Activated T-helper 1 cell treated with anti-CD3 and anti-CD28 coated beads, Interleukin-12 subunit alpha, Interleukin-12 subunit beta, Interleukin-2, Interleukin-4 antibody, amounts not matched to agents 30 ng/mL and 10 ng/mL and 1 ng/mL, durations not matched to agents 14 hours and 24 hours and 36 hours (primary cell): ENCODE results near the gene ACTRT2. TPM values are rescaled to one million over a fixed set of nuclear protein-coding genes. Genes with fewer than 3 reads are reported as not detected.

ENCODE experiments used
- DNase-seq: peaks from one replicate; pipeline ENCODE4 v3.0.0; 2021; ENCODE audit warnings: low spot score
- H3K27ac Mint-ChIP-seq: one replicate; pipeline ENCODE4 v1.8.0; 2021; ENCODE audit warnings: mild to moderate bottlenecking, mixed read lengths
- H3K27me3 Mint-ChIP-seq: one replicate; pipeline ENCODE4 v1.8.0; 2022; ENCODE audit warnings: mild to moderate bottlenecking, moderate library complexity, mixed read lengths; ENCODE audit not compliant: insufficient read depth
- H3K36me3 Mint-ChIP-seq: one replicate; pipeline ENCODE4 v1.8.0; 2021; ENCODE audit warnings: low read depth, mixed read lengths
- H3K4me1 Mint-ChIP-seq: one replicate; pipeline ENCODE4 v1.8.0; 2021; ENCODE audit warnings: low read depth, mixed read lengths
- H3K4me3 Mint-ChIP-seq: one replicate; pipeline ENCODE4 v1.8.0; 2021; ENCODE audit warnings: mild to moderate bottlenecking, moderate library complexity, mixed read lengths
- H3K9me3 Mint-ChIP-seq: one replicate; pipeline ENCODE4 v1.8.0; 2021; ENCODE audit warnings: mixed read lengths
- intact Hi-C: fragments of 100-400 bp; cut with micrococcal nuclease; formaldehyde crosslinking; loops from one replicate; pipeline ENCODE4 v1.15.1; 2024
- total RNA-seq: library from RNA; stranded (reverse); gene quantifications from 2 replicates; pipeline ENCODE4 v1.2.3, GENCODE V29; 2022

ACTRT2 gene
- total RNA-seq, 1 donor from 2014 or later: not detected

DNA sequence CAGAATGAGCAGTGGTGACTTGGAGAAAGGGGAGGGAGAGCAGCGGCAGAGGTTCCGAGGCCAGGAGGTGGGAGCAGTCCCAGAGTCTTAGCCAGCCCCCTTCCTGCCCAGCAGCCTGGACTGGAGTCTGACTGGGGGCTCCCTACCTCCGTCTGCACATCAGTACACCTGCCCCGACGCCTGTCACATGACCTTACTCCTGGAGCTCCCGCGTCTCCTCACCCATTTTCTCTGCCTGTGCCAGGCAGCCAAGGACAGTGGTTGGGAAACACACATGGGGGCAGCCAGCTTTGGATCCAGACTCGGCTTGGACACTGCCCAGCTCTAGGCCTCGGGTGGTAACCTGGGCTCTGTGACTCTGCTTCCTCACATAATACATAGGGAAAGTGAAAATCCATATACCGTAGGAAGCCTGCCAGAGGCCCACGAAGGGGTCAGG is 16.9 kb downstream of the ACTRT2 start:
- no peaks in the 10 kb centered on the region for H3K36me3 Mint-ChIP-seq
- no peak overlapping the region for H3K27ac Mint-ChIP-seq
- no peaks in the 10 kb centered on the region for H3K4me1 Mint-ChIP-seq
- no peaks in the 10 kb centered on the region for H3K9me3 Mint-ChIP-seq
- H3K4me3 Mint-ChIP-seq: no peak overlapping the region
- no peaks in the 10 kb centered on the region for H3K27me3 Mint-ChIP-seq
- no peak for DNase-seq
- intact Hi-C loops: no loop called here

DNA sequence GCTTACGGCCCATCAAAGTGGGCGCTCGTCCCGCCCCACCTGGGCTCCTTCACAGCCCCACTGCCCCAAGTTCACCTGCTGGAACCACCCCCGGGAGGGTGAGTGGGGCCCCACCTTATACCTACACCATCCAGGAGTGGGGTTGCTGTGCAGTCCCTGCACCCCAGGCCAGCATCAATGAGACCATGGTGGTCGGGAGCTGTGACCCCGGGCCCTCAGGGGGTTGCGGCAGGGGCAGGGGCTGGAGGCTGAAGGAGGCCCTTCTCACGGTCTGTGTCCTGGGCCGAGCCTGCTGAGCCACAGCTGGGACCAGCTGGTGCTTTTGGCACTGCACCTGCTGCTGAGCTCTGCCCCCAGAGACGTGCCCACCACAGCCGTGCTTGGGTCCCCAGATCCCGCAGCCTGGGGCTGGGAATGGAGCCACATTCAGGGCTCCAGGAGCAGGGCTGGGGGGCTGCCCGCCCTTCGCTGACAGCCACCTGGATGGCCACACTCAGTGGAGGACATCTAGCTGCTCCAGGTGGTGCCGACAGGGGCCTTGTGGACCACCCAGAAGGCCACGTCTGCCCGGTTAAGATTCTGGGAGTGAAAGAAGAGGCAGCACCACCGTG is 17.4 kb downstream of the ACTRT2 start:
- Mint-ChIP-seq H3K9me3 (no peaks in the 10 kb centered on the region), H3K4me3 (no peak overlapping the region), H3K36me3 (no peaks in the 10 kb centered on the region), H3K27me3 (no peaks in the 10 kb centered on the region), H3K27ac (no peak overlapping the region), H3K4me1 (no peaks in the 10 kb centered on the region)
- intact Hi-C loops: no loop called here
- no peak for DNase-seq

DNA sequence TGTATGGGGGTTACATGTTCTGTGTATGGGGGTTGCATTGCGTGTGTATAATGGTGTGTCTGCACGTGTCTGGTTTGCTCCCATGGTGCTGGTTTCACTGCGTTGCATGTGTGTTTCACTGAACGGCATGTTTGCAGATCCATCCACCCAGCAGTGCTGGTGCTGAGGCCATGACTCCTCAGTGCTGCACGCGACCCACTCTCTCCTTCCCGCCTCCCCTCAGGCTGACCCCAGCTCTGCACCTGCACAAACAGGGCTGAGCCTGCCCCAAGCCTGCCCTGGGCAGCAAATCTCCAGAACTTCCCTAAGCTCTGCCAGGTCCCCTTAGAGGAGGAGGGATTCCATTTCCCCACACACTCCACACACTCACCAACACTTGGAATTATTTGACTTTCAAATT is 18.7 kb downstream of the ACTRT2 start:
- H3K27ac Mint-ChIP-seq: no peak overlapping the region
- H3K4me1 Mint-ChIP-seq: no peaks in the 10 kb centered on the region
- no peak overlapping the region for H3K4me3 Mint-ChIP-seq
- intact Hi-C loops: no loop called here
- H3K27me3 Mint-ChIP-seq: peaks cover 5% of the 10 kb centered on the region
- no peaks in the 10 kb centered on the region for H3K9me3 Mint-ChIP-seq
- no peaks in the 10 kb centered on the region for H3K36me3 Mint-ChIP-seq
- no peak for DNase-seq

DNA sequence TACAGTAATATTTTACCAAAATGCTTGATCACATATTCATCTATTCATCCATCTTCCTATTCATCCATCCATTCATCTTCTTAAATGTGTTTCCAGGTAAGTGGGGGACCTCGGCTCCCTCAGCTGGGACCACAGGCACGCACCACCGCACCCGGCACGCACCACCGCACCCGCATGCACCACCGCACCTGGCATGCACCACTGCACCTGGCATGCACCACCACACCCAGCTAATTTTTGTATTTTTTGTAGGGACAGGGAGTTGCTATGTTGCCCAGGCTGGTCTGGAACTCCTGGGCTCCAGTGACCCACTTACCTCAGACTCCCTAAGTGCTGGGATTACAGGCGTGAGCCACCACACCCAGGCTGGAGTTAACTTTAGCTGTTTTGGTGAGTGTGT is 21.2 kb downstream of the ACTRT2 start:
- no peak overlapping the region for H3K27ac Mint-ChIP-seq
- intact Hi-C loops: no loop called here
- no peaks in the 10 kb centered on the region for H3K36me3 Mint-ChIP-seq
- DNase-seq: no peak
- H3K4me3 Mint-ChIP-seq: no peak overlapping the region
- no peaks in the 10 kb centered on the region for H3K9me3 Mint-ChIP-seq
- H3K27me3 Mint-ChIP-seq: peaks cover 6% of the 10 kb centered on the region
- H3K4me1 Mint-ChIP-seq: no peaks in the 10 kb centered on the region

DNA sequence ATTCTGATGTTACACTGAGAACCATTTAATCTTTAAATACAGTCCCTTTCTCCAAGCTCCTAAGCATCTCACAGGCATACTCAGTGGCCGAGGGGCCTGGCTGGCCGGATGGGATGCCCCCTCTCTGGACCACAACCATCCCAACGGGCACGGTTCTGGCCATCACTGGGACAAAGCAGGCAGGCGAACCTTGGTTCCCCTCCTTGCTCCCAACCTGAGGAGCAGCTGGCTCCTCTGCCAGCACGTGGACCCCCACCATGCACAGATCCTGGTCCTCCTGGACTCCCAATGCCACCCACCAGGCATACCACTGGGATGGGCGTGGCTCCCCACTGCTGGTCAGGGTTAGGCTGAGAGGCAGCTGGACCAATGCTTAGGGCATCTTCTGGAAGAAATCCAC is 27.9 kb downstream of the ACTRT2 start:
- H3K4me1 Mint-ChIP-seq: no peaks in the 10 kb centered on the region
- H3K27me3 Mint-ChIP-seq: peaks cover 9% of the 10 kb centered on the region

DNA sequence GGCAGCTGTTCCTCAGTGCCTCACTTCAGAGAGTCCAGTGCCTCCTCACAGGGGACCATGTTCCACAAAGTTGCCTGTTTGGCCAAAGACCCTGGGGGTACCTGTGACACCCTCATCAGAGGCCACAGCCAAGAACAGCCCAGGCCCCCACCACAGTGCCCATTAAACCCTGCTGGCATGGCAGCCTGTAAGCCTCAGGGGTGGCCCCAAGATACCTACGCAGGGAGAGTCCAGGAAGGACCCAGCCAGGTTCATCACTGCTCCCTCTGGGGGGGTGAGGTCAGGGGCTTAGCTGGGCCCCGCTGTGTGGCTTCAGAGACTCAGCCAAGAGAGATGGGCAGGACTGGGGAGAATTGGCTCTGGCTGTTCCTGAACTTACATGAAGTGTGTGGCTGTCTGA is 28.6 kb downstream of the ACTRT2 start:
- no peaks in the 10 kb centered on the region for H3K4me1 Mint-ChIP-seq
- H3K9me3 Mint-ChIP-seq: peaks cover 4% of the 10 kb centered on the region
- intact Hi-C loops: no loop called here
- peaks cover 5% of the 10 kb centered on the region for H3K27me3 Mint-ChIP-seq
- H3K27ac Mint-ChIP-seq: no peak overlapping the region
- no peak overlapping the region for H3K4me3 Mint-ChIP-seq
- H3K36me3 Mint-ChIP-seq: no peaks in the 10 kb centered on the region
- no peak for DNase-seq

More for the DNA sequence above, 27.9 kb downstream of the ACTRT2 start:
- no peak for DNase-seq
- no peaks in the 10 kb centered on the region for H3K36me3 Mint-ChIP-seq
- intact Hi-C loops: no loop called here
- no peak overlapping the region for H3K4me3 Mint-ChIP-seq
- peaks cover 4% of the 10 kb centered on the region for H3K9me3 Mint-ChIP-seq
- H3K27ac Mint-ChIP-seq: no peak overlapping the region

DNA sequence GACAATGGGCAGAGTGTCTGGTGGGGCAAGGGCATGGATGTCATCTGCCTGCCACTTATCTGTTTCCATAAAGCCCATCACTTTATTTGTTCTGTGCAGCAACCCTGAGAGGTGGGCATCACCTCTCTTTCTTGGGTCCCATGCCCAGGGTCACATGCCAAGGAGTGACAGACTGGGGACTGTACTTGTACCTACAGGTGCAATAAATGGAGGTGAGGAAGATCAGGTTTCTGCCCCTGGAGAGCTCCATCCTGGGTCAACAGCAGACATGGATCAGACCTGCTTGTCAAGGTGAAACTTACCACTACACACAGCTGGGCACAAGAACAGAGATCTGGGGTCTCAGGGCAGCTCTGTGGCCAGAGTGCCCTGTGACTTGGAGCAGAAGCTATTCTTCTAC is 29.3 kb downstream of the ACTRT2 start:
- Mint-ChIP-seq H3K27me3 (peaks cover 5% of the 10 kb centered on the region), H3K9me3 (peaks cover 4% of the 10 kb centered on the region), H3K27ac (no peak overlapping the region), H3K4me3 (no peak overlapping the region), H3K36me3 (no peaks in the 10 kb centered on the region), H3K4me1 (no peaks in the 10 kb centered on the region)
- intact Hi-C loops: no loop called here
- DNase-seq: no peak

DNA sequence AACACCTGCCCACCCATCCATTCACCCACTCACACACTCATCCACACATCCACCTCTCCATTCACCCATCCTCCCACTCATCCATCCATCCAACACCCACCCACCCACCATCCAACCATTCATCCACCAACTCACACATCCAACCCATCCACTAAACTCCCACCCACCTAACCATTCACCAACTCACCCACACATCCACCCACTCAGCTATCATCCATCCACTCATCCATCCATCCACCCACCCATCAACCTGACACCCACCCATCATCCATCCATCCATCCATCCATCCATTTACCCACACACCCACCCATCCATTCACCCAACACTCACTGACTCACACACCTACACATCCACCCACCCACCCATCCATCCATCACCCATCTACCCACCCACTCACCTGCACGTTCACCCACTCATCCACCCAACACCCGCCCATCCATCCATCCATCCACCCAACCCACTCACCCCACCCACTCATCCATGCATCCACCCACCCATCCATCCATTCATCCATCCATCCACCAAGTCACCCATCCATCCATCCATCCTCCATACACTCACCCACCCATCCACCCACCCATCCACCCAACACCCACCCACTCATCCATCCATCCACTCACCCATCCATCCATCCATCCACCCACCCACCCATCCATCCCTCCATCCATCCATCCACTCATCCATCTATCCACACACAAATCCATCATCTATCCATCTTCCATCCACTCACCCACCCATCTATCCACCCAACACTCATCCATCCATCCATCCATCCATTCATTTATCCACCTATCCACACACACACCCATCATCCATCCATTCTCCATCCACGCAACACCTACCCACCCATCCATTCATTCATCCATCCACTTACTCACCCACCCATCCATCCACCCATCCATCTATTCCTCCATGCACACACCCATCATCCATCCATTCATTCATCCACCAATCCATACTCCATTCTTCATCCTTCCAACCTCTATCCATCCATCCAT is 30.3 kb downstream of the ACTRT2 start:
- intact Hi-C loops: no loop called here
- Mint-ChIP-seq H3K27me3 (peaks cover 5% of the 10 kb centered on the region), H3K4me1 (no peaks in the 10 kb centered on the region), H3K36me3 (no peaks in the 10 kb centered on the region), H3K9me3 (peaks cover 4% of the 10 kb centered on the region), H3K27ac (no peak overlapping the region), H3K4me3 (no peak overlapping the region)
- DNase-seq: no peak

DNA sequence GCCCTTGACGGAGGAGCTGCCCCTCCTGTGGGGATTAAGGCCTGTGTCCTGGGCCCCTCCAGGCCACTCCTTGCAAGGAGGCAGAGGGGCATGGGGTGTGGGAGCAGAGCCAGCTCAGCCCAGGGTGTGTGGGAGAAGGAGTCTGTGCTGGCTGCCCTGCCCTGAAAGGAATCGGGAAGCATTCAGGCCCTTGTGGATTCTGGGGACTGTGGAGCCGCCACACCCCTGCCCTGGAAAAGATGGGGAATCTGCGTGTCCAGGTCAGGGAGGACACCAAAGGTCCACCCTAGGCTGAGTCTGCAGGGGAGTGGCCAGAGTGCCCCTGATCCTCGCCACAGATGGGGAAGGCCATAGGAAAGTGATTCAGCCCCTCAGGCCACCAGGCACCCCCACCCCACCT is 31.2 kb downstream of the ACTRT2 start:
- Mint-ChIP-seq H3K36me3 (no peaks in the 10 kb centered on the region), H3K27me3 (peaks cover 3% of the 10 kb centered on the region), H3K4me3 (no peak overlapping the region), H3K4me1 (no peaks in the 10 kb centered on the region), H3K9me3 (peaks cover 4% of the 10 kb centered on the region), H3K27ac (no peak overlapping the region)
- intact Hi-C loops: no loop called here
- DNase-seq: no peak

DNA sequence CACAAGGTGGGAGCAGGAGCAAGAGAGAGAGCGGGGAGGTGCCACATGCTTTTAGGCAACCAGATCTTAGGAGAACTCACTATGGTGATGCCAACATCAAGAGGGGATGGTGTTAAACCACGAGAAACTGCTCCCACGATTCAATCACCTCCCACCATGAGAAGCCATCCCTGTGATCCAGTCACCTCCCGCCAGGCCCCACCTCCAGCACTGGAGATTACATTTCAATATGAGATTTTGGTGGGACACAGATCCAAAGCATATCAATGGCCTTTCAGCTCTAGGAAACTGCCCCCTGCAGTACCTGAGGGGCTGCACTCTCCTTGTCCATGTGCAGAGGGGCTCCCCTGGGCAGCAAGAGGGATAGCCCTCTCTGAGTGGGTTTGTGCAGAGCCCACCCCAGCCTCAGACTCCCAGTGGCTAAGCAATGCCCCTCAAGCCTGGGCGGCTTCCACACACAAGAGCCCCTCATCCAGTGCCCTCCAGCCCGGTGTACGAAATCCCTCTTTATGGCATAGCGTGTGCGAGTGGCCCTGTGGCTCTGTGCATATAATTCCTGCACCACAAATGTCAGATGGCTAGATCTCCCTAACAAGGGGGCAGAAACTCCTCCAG is 32.2 kb downstream of the ACTRT2 start:
- Mint-ChIP-seq H3K36me3 (no peaks in the 10 kb centered on the region), H3K9me3 (peaks cover 4% of the 10 kb centered on the region), H3K27ac (no peak overlapping the region), H3K4me1 (no peaks in the 10 kb centered on the region), H3K27me3 (peaks cover 2% of the 10 kb centered on the region), H3K4me3 (no peak overlapping the region)
- no peak for DNase-seq
- intact Hi-C loops: no loop called here

DNA sequence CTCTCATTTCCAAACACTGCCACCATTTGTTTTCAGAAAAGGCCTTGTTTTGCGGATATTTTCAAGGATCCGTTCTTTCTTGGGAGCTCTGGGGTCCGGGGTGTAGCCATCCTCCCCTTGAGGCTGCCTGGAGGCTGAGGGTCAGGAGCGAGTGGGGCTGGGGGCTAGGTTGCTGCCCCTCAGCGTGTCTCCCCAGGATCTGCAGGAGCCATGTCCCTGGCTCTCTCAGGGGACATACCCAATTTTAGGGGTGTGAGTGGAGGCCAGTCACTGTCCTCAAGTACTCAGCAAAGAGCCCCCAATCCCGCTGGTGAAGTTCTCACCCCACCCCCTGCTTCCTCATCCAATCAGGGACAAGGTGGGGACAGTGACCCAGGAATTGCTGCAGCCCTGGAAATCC is 32.7 kb downstream of the ACTRT2 start:
- intact Hi-C loops: no loop called here
- H3K27me3 Mint-ChIP-seq: peaks cover 2% of the 10 kb centered on the region
- no peak for DNase-seq
- H3K4me1 Mint-ChIP-seq: no peaks in the 10 kb centered on the region
- peaks cover 4% of the 10 kb centered on the region for H3K9me3 Mint-ChIP-seq
- H3K36me3 Mint-ChIP-seq: no peaks in the 10 kb centered on the region
- H3K4me3 Mint-ChIP-seq: no peak overlapping the region
- no peak overlapping the region for H3K27ac Mint-ChIP-seq

DNA sequence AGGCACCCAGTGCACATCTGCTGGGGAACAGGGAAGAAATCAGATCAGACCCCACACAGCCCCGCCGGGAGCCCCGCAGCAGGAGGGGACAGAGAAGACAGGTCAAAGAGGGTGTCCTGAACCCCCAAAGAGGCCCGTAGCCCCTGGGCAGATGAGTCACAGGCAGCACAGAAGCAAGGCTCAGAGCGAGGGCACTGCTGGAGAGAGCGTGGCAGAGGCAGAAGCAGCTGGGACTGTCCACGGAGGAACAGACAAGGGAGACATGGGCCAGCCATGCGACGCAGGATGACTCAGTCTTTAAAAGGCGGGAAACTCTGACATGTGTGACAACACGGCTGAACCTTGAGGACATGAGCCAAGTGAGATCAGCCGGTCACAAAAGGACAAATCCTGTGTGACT is 33.2 kb downstream of the ACTRT2 start:
- Mint-ChIP-seq H3K27ac (no peak overlapping the region), H3K4me1 (no peaks in the 10 kb centered on the region), H3K27me3 (peaks cover 2% of the 10 kb centered on the region), H3K9me3 (peaks cover 4% of the 10 kb centered on the region), H3K4me3 (no peak overlapping the region), H3K36me3 (no peaks in the 10 kb centered on the region)
- DNase-seq: no peak
- intact Hi-C loops: no loop called here

DNA sequence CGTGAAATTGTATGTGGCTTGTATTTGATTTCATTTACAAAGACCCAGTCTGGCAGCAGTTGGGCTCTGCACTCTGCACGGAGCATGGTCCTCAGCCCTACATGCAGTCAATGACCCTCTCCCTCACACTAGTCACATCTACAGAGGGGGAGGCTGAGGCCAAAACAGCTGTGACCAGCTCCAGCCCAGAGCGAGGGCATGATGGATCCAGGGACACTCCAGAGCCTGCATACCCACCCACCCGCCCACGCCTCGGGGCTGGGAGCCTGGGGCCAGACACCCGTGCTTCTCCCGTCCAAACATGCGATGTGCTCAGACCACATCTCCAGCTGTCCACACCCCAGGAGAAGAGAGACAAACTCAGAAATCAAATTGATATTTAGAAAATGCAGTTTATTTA is 33.8 kb downstream of the ACTRT2 start:
- DNase-seq: no peak
- H3K9me3 Mint-ChIP-seq: peaks cover 4% of the 10 kb centered on the region
- no peaks in the 10 kb centered on the region for H3K4me1 Mint-ChIP-seq
- H3K36me3 Mint-ChIP-seq: no peaks in the 10 kb centered on the region
- peaks cover 2% of the 10 kb centered on the region for H3K27me3 Mint-ChIP-seq
- no peak overlapping the region for H3K4me3 Mint-ChIP-seq
- H3K27ac Mint-ChIP-seq: no peak overlapping the region
- intact Hi-C loops: no loop called here
